Activated CD4-positive, CD25-positive, alpha-beta regulatory T cell treated with anti-CD3 and anti-CD28 coated beads, Interleukin-2, amount 50 U/mL, for 16 hours (primary cell): ENCODE measurements around the gene INSC.

Source experiments
- DNase-seq: peaks from one replicate; pipeline ENCODE4 v3.0.0-alpha.2; 2020; ENCODE audit warnings: low read depth, low spot score

INSC gene

GRCh38 chr11:15148169-15148568 is 33.4 kb downstream of the INSC start:
- DNase-seq = no peak

- no peak for DNase-seq
These were observed 34.3 kb downstream of the INSC start for GRCh38 chr11:15149050-15149449.

DNA sequence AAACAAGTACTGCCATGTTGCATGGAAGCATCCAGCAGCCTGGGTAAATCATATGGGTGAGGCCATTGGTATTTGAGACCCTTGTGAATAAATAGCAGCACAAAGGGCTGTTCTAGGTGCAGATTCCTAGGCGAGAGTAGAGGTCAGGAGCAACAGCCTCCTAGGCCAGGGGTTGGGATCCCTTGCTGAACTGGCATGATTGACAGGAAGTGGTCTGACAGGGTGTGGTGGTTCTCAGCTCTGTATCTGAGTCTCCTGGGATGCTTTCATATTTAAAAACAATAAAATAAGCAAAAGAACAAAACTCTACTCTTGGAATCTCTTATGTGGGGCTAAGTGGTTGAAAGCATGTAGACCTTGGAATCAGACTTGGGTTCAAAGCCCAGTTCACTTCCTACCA is 35.8 kb downstream of the INSC start:
- no peak for DNase-seq

DNA sequence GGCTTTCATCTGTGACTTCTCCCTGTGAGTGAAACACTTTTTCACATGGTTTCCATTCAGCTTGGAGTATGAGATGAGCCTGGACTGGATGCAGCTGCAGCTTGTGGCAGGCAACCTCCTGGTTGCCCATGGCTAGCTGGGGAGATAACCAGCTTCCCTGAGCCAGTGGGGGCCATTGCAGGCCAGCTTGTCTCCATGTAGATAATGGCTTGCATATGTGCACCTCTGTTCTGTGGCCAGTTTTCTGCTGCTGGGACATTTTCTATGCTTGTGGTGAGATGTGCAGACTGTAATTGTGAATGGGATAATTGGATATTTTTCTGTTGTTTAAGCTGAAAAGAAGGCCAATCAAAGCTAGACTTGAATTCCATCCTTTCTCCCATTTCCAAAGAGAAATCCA is 38.5 kb downstream of the INSC start:
- DNase-seq = no peak

DNA sequence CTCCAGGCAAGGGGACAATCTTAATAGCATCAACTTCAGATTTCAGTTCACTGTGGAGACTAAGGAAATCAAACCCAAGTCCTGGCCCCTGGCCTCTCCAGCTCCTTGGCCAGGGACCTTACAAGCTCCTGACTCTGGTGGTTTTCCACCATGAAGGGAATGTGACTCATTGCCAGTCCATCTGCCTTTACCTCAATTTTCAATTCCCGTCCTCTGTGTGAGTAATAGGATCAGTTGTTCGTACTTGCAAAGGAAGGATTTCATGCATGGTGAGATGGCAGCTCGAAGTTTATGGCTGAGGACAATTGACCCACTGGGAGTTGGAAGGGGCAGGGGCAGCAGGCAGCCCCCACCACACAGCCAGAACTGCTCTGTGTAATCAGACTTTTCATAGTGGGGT is 42.5 kb downstream of the INSC start:
- DNase-seq = no peak

DNA sequence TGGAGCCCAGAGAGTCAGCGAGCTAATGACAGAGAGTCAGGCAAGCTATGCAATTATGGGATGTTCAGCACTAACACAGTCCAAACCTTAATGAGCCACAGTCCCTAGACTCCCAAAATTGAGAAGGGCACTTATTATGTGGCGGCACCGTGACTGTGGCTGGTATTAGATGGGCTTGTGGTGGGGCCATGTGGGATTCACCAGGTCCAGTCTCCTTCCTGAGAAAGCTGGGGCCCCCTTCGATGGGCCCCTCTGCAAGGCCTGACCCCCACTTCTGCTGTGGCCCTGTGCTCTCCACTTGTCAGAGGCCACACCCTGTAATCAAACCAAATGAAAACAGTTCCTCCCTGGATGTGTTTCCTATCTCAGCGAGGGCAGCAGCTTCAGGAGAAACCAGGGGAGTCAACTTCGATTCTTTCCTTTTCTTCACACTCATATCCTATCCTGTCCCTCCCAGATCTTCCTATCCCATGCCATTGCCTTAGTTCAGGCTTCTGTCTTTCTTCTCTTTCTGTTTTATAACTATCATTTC is 42.9 kb downstream of the INSC start:
- no peak for DNase-seq

GRCh38 chr11:15158351-15159015 is 43.8 kb downstream of the INSC start:
- no peak for DNase-seq

DNA sequence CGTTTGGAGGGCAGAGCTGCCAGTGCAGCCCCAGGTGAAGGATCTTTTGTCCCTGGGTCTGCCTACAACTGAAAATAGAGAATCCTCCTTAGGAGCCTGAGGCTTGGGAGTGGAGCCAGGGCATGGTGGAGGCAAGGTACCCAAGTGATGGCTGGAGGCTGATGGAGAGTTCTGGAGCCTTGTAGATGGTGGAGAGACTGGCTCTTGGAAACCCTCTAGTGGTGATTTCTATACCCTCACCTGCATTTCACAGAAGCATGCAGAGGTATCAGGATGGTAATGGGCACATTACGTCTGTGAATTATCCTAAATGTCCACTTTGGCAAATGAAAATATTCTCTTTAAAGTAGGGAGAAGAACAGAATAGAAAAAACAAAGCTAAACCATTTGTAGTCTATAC is 44.4 kb downstream of the INSC start:
- DNase-seq = no peak

DNA sequence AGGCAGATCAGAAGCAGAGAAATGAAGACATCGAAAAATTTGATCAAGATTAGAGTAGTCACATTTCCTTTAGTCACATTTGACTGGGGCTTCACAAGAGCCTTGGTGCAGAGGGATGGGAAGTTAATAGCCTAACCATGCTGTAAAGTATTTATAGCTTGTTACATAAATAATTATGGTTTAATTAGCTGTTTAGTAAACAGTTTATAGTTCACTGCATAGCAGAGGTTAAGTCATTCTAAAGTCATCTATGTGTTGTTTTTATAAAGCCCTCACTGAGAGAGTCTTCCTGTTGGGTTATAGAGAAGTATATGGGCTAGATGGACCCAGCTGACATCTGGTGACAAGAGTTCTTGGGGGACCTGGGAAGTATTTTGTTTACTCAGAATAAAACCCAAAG is 47.1 kb downstream of the INSC start:
- DNase-seq = no peak

DNA sequence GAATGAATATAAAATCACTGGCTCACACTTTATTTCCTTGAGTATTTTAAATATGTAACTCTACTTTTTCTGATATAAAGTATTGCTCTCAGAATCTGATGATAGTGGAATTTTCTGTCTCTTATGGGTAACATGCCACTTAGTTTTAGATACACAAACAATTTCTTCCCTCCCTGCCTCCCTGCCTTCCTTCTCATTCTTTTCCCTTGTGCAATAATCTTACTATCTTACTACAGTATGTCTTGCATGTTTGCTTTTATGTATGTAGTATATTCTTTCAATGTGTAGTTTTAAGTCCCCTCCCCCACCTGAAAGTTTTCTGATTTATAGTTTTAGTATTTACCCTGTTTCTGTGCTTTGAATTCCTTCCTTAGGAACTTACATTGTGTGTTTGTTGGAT is 48.4 kb downstream of the INSC start:
- no peak for DNase-seq

DNA sequence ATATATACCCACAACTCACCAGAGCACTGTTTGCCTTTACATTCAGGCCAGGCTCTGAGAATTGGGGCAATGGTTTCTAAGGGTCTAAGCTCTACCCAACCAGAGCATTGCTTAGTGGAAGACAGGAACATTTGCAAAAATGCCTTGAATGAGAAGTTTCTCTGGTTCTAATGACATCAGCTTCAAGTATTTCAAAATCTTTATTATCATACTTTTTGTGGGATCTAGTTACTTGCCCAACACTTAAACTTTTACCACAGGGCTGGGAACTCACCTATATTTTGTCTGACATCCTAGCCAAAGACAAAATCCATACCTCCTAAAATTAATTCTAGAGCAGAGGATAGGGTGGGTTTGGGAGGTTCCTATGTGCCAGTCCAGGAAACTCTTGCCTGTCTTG is 51.5 kb downstream of the INSC start:
- no peak for DNase-seq

GRCh38 chr11:15169815-15170551 is 55.3 kb downstream of the INSC start:
- DNase-seq = no peak

DNA sequence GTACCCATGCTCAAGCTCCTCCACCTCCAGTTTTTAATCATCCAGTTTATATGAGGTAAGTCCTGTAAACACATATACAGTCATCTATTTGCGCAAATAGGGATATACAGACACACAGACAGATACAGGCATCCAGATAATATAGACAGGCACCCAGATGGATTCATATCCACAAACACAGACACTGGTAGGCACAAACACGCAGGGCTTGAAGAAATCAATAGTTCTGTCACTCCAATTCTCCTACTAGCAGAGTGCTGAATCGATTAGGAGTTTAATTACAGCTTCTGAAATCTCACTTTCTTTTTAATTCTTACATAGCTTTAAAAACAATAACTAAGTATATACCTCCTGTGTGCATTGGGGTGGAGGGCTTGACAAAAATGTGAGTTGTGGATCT is 56.0 kb downstream of the INSC start:
- no peak for DNase-seq

GRCh38 chr11:15171956-15172355 is 57.2 kb downstream of the INSC start:
- no peak for DNase-seq

- no peak for DNase-seq
These were observed 61.1 kb downstream of the INSC start for GRCh38 chr11:15175831-15176230.

DNA sequence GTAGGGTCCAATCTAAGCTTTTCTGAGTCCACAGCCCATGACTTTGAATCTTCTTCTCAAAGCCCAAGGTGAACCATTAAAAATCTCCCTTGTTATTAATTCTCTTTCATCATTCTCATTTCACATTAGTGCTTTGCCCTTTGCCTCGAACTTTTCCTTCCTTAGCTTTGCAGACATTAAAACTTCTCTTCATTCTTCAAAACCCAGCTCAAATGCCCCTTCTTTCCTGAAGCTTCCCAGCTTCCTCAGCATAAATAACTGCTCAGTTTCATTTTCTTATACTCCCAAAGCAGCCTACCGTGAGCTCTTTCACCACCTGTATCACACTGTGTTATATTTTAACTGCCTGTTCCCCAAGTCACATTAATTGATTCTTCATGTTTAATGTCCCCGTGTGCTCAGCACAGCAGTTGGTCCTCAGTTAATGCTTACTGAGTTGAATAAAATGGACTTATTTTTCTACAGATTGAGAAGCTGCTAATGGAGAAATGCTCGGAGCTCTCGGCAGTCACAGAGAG is 62.0 kb downstream of the INSC start:
- no peak for DNase-seq

- no peak for DNase-seq
These were observed 62.8 kb downstream of the INSC start for GRCh38 chr11:15177491-15177890.

GRCh38 chr11:15178214-15178613 is 63.5 kb downstream of the INSC start:
- no peak for DNase-seq

- DNase-seq = no peak
These were observed 64.4 kb downstream of the INSC start for GRCh38 chr11:15179167-15179566.

- no peak for DNase-seq
These were observed 65.6 kb downstream of the INSC start for GRCh38 chr11:15180212-15180792.

DNA sequence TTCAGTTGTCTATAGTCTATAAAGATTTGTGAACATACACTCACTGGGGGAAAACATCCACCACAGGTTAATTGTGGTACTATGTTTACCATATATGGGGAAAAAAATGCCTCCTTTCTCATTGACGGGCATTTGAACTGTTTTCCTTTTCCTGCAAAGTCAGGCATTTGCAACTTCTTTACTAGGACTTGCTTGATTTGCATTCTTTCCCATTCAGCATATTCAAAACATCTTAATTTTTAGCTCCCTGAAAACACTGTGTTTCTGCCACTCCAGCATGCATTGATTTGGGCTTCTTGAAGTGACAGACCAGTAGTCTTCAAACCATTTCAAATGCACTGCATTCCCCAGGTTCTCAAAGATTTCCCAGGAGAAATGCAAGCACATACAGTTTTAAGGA is 67.6 kb downstream of the INSC start:
- no peak for DNase-seq

- DNase-seq = no peak
These were observed 70.3 kb downstream of the INSC start for GRCh38 chr11:15185021-15185420.

DNA sequence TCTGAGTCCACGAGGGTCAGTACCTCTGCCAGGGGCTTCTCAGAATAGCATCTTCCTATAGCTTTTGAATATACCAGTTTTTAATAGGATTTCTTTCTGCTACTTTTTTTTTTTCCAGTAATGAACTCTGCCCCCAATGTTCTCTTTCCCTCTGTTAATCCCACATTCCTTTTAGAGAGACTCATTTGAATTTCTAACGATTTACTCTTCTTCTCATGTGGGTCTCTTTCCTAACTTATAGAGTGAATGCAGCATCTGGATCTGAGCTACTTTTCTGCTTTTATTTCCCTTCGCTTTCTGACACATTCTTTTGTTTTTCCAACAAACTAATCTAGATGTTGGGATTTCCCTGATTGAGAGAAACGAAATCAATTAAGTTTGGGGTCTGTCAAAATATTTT is 71.4 kb downstream of the INSC start:
- DNase-seq = no peak
